ENCODE data around the gene ORC3. TPM values are rescaled to one million over a fixed set of nuclear protein-coding genes. Genes with fewer than 3 reads are reported as not detected.

The ORC3 gene
- total and polyA plus RNA-seq, 10 of the 15 experiments (the other 5 are each of a cell fraction or from before 2014, with no cell fraction given): 27.2 to 76.3 (median 54.6) TPM

GRCh38 chr6:87574237-87574804 lies 15.6 kb upstream of the ORC3 start (continued):
- TF ChIP-seq NFYA (IDR thresholded peaks at IDR 0.05; ENCODE audit: borderline replicate concordance, low read depth, low read length): no peak
- TF ChIP-seq ZNF687 (IDR thresholded peaks at IDR 0.05): no peak
- TF ChIP-seq MLLT1 (IDR thresholded peaks at IDR 0.05): no peak

GRCh38 chr6:87575423-87575822 lies 14.5 kb upstream of the ORC3 start:
- Histone ChIP-seq H4K20me1 (ENCODE audit: control insufficient read depth, insufficient read depth) (no peaks in the 10 kb centered on the region), H3K27me3 (replicated peaks in 1 of 2; ENCODE audit: control insufficient read depth in 2 of 2, insufficient read depth in 2 of 2, low read length in 1 of 2) (no peaks in the 10 kb centered on the region), H3K79me2 (ENCODE audit: control insufficient read depth, insufficient read depth, low read length) (peaks cover 40% of the 10 kb centered on the region), H3K4me2 (ENCODE audit: control insufficient read depth, insufficient read depth) (no peak overlapping the region), H3K4me1 (ENCODE audit: control insufficient read depth, insufficient read depth, low read length) (peaks cover 20% of the 10 kb centered on the region), H3K4me3 (no peak overlapping the region), H2AFZ (ENCODE audit: control insufficient read depth, low read depth, low read length) (no peak overlapping the region), H3K27ac (ENCODE audit: control insufficient read depth, insufficient read depth) (no peak overlapping the region), H3K36me3 (ENCODE audit: control insufficient read depth in 2 of 2, insufficient read depth in 2 of 2, low read length in 1 of 2) (no peaks in the 10 kb centered on the region; a peak in 1 of 4 replicates), H3K9ac (ENCODE audit: control insufficient read depth, insufficient read depth, low read length) (no peak overlapping the region), H3K9me3 (replicated peaks; ENCODE audit: control insufficient read depth, insufficient read depth, low read length) (peaks cover 9% of the 10 kb centered on the region)
- 98% methylated on average over 2 of the region's 2 CpGs for WGBS (ENCODE audit: insufficient coverage, insufficient replicate concordance, low lambda C conversion rate, missing lambda C conversion rate)
- FAIRE-seq (no peak), ATAC-seq (no peak), DNase-seq (ENCODE audit: low read depth, low spot score) (no peak)
- in situ Hi-C loops (cut with MboI): no loop called here
- RAD21 ChIA-PET (ENCODE audit: unreplicated experiment): no interaction called here
- CTCF ChIA-PET: no interaction called here
- POLR2A ChIA-PET: interaction anchor here (0.7 kb wide), 1 partner anchor 61 kb away, joined by 4 read pairs; no protein-coding TSS in a partner anchor
- no TSS peak for BruUV-seq (replicated peaks)
- SMC1A ChIA-PET (ENCODE audit: uncharacterized antibody, unreplicated experiment): interaction anchor here (1.6 kb wide), 1 partner anchor 14 kb away, joined by 3 read pairs; no protein-coding TSS in a partner anchor
- intact Hi-C loops (cut with micrococcal nuclease; ENCODE audit: unreplicated experiment): no loop called here
- TF ChIP-seq TCF7 (IDR thresholded peaks at IDR 0.05; ENCODE audit: borderline replicate concordance) (no peak), RFX5 (IDR thresholded peaks at IDR 0.05; ENCODE audit: low read depth, low read length) (no peak), E2F4 (IDR thresholded peaks at IDR 0.05; ENCODE audit: low read depth, low read length) (no peak), E2F8 (IDR thresholded peaks at IDR 0.05; ENCODE audit: low read depth, partially characterized antibody) (no peak), BRCA1 (IDR thresholded peaks at IDR 0.05; ENCODE audit: low read depth, low read length) (no peak), HDAC2 (IDR thresholded peaks at IDR 0.05) (no peak), LARP7 (IDR thresholded peaks at IDR 0.05) (no peak), IRF5 (IDR thresholded peaks at IDR 0.05; ENCODE audit: borderline replicate concordance) (no peak), YY1 (IDR thresholded peaks at IDR 0.05; ENCODE audit: low read depth, low read length) (no peak)
